Adrenal gland (tissue), 5 donors: ENCODE measurements around the gene INTS1.

Experiments used
- CTCF ChIP-seq, 6 experiments: fragments of 450-650 bp in 4 of 6; fragments of 200-600 bp in 2 of 6; sonication (generic) in 1 of 6; IDR thresholded peaks; 1 replicate in 5 of 6; 2 replicates in 1 of 6; pipeline versions ENCODE4 v1.5.1 to v1.8.0; 2016 to 2021; ENCODE audit warnings: antibody characterized with exemption in 6 of 6, mild to moderate bottlenecking in 2 of 6, moderate library complexity in 1 of 6
- POLR2A ChIP-seq, 2 donors: fragments of 450-650 bp; IDR thresholded peaks; one replicate each; pipeline ENCODE4 v1.6.1; 2017; ENCODE audit warnings: antibody characterized with exemption in 2 of 2, mild to moderate bottlenecking in 2 of 2, moderate library complexity in 1 of 2
- donor health status: DM: no; HTN: no; CAD: no.

GRCh38 chr7:1548944-1549343 lies 44.8 kb upstream of the INTS1 start:
- TF ChIP-seq CTCF (IDR thresholded peaks at IDR 0.05) = no peak
- no peak for TF ChIP-seq POLR2A (IDR thresholded peaks at IDR 0.05)
